AG10803 (cell line): ENCODE measurements around the gene MLLT1.

Experiments used
- DNase-seq: peaks from one replicate; pipeline ENCODE4 v3.0.0; 2010; ENCODE audit warnings: low read depth
- H3K4me3 ChIP-seq: 2 replicates; pipeline ENCODE4 v1.5.1; 2011; ENCODE audit warnings: mild to moderate bottlenecking, low read length, control low read depth
- CTCF ChIP-seq: conservative IDR thresholded peaks from 2 replicates; pipeline ENCODE4 v1.5.1; 2011; ENCODE audit warnings: mild to moderate bottlenecking, low read length, control low read depth, inconsistent platforms

The MLLT1 gene

DNA sequence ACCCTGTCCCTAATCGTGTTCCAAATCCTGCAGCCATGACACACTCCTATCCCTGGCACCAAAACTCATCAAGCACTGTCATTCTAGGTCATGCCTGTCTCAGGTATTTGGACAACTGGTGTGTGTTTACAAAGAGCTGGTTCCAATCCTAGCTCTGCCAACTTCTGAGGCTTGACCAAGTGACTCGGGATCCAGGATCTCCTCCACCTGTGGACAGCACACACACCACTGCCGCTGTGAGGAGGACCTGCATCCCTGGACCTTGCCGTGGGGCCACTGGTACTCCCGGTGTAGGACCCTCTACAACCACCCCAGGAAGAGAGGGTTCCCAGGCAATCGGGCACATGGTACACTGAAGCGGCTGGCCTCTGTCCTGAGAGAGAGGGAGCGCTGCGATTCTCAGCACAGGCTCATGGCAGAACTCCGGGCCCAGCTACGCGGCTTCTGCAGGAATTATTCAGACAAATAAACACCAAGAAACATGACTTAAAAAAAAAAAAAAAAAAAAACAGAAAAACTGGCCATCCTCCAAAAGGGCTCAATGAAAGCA, 20.4 kb downstream of the MLLT1 start:
- no peak for TF ChIP-seq CTCF
- H3K4me3 ChIP-seq, result no peak overlapping the region
- DNase-seq, result no peak

DNA sequence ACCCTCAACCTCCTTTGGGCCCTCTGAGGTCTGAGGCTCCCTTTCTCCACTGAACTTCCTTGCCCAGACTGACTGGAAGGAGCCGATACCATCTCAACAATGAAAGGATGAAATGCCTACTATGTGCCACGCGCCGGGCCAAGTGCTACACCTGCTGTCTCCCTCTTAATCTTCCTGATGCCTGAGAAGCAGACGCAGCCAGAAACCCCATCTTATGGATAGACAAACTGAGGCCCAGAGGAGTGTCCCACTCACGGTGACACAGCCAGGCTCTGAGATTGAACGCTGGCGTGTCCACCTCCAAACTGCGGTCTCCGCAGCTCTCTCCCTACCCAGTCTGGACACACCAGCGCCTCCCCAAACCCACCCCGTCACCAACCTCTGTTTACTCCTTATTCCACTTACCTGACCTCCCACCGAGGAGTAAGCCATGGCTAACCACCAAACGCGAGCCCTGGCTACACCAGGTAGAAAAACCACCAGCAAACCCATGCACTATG, 20.9 kb downstream of the MLLT1 start:
- H3K4me3 ChIP-seq, result no peak overlapping the region
- DNase-seq, result no peak
- no peak for TF ChIP-seq CTCF

- H3K4me3 ChIP-seq, result no peak overlapping the region
- DNase-seq, result no peak
- TF ChIP-seq CTCF, result no peak
These were observed 25.6 kb downstream of the MLLT1 start for GRCh38 chr19:6253954-6254733.

- DNase-seq, result no peak
- H3K4me3 ChIP-seq, result no peak overlapping the region
- TF ChIP-seq CTCF, result no peak
These were observed 27.7 kb downstream of the MLLT1 start for GRCh38 chr19:6252066-6252465.

GRCh38 chr19:6250909-6251308, 28.9 kb downstream of the MLLT1 start:
- no peak for TF ChIP-seq CTCF
- DNase-seq, result no peak
- H3K4me3 ChIP-seq, result no peak overlapping the region

GRCh38 chr19:6250024-6250615, 29.7 kb downstream of the MLLT1 start:
- H3K4me3 ChIP-seq, result no peak overlapping the region
- TF ChIP-seq CTCF, result no peak
- peak; percentile 65 for DNase-seq

DNA sequence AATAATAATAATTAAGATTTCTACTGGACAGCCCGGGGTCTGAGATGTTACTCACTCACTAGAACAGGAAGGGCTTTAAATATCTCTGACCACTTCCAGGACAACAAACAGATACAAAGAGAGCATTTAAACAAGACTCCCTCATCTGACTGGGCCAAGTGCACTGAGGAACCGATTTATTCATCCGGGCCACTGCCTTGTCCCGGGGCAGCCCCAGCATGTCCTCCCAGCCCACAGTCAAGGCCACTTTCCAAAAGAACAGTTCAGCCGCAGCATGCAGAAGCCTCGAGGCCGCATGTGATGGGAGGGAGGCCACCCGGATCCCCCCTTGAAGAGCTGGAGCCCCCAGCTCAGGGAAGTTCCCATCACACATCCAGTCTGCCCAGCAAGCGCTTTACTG, 30.5 kb downstream of the MLLT1 start:
- DNase-seq, result no peak
- no peak overlapping the region for H3K4me3 ChIP-seq
- TF ChIP-seq CTCF, result no peak
